Central memory CD4-positive, alpha-beta T cell (primary cell): ENCODE results near the gene SRCIN1.
"Not testable (repeated sequence)": the region's sequence is repeated elsewhere in the genome, so short reads cannot be mapped to it uniquely, and the experiment has no call there.

Experiments used
- DNase-seq: peaks from one replicate; pipeline ENCODE4 v3.0.0; 2022

SRCIN1 gene

GRCh38 chr17:38507436-38507835 is 98.3 kb downstream of the SRCIN1 start:
- DNase-seq = no peak

- no peak for DNase-seq
These were observed 101.5 kb downstream of the SRCIN1 start for GRCh38 chr17:38504216-38504615.

GRCh38 chr17:38503286-38503913 is 102.4 kb downstream of the SRCIN1 start:
- not testable (repeated sequence) for DNase-seq

- DNase-seq = not testable (repeated sequence)
These were observed 104.0 kb downstream of the SRCIN1 start for GRCh38 chr17:38501718-38502117.

- not testable (repeated sequence) for DNase-seq
These were observed 106.5 kb downstream of the SRCIN1 start for GRCh38 chr17:38499230-38499629.

GRCh38 chr17:38498353-38498752 is 107.4 kb downstream of the SRCIN1 start:
- no peak for DNase-seq

- DNase-seq = not testable (repeated sequence)
These were observed 108.1 kb downstream of the SRCIN1 start for GRCh38 chr17:38497656-38498055.

- not testable (repeated sequence) for DNase-seq
These were observed 111.6 kb downstream of the SRCIN1 start for GRCh38 chr17:38494152-38494551.

- DNase-seq = peak; percentile 81
These were observed 113.4 kb downstream of the SRCIN1 start for GRCh38 chr17:38492067-38493040.

- not testable (repeated sequence) for DNase-seq
These were observed 114.2 kb downstream of the SRCIN1 start for GRCh38 chr17:38491346-38492066.

- not testable (repeated sequence) for DNase-seq
These were observed 116.0 kb downstream of the SRCIN1 start for GRCh38 chr17:38489774-38490173.

- DNase-seq = peak; percentile 28
These were observed 120.0 kb downstream of the SRCIN1 start for GRCh38 chr17:38485681-38486298.

- DNase-seq = no peak
These were observed 120.6 kb downstream of the SRCIN1 start for GRCh38 chr17:38485146-38485468.

GRCh38 chr17:38484242-38485145 is 121.3 kb downstream of the SRCIN1 start:
- peak; percentile 34 for DNase-seq

GRCh38 chr17:38482700-38483043 is 123.1 kb downstream of the SRCIN1 start:
- DNase-seq = not testable (repeated sequence)

GRCh38 chr17:38482039-38482699 is 123.6 kb downstream of the SRCIN1 start:
- DNase-seq = not testable (repeated sequence)
